GM23338 (cell line): Measurements from ENCODE around the gene PEBP1. TPM values are rescaled to one million over a fixed set of nuclear protein-coding genes. Genes with fewer than 3 reads are reported as not detected.

ENCODE experiments used
- ATAC-seq: fragments of 200-7000 bp; cut with Tn5 transposase; 3 replicates; pipeline ENCODE4 v1.9.1; 2020
- DNase-seq: peaks from one replicate; pipeline ENCODE4 v3.0.0-alpha.2; 2015; ENCODE audit warnings: low spot score
- H2AFZ ChIP-seq: fragments of 200-600 bp; sonication (generic); 2 replicates; pipeline ENCODE4 v1.8.0; 2016; ENCODE audit warnings: antibody characterized with exemption, mild to moderate bottlenecking, moderate library complexity
- H3F3A ChIP-seq: fragments of 200-600 bp; sonication (generic); replicated peaks from 2 replicates; pipeline ENCODE4 v1.8.0; 2017; ENCODE audit warnings: antibody characterized with exemption, mixed run types, low read depth
- H3K27ac ChIP-seq: fragments of 200-600 bp; sonication (generic); 2 replicates; pipeline ENCODE4 v1.6.1; 2016; ENCODE audit warnings: low read depth
- H3K27me3 ChIP-seq: fragments of 200-600 bp; sonication (generic); 2 replicates; pipeline ENCODE4 v1.8.0; 2016; ENCODE audit warnings: mild to moderate bottlenecking, mixed run types, moderate library complexity; ENCODE audit not compliant: insufficient read depth
- H3K36me3 ChIP-seq: fragments of 200-600 bp; sonication (generic); 2 replicates; pipeline ENCODE4 v1.8.0; 2016; ENCODE audit warnings: mild to moderate bottlenecking; ENCODE audit not compliant: insufficient read depth
- H3K4me1 ChIP-seq: fragments of 200-600 bp; sonication (generic); 2 replicates; pipeline ENCODE4 v1.8.0; 2016; ENCODE audit warnings: mild to moderate bottlenecking, moderate library complexity; ENCODE audit not compliant: insufficient read depth
- H3K4me2 ChIP-seq: fragments of 200-600 bp; sonication (generic); 2 replicates; pipeline ENCODE4 v1.7.1; 2017; ENCODE audit warnings: mixed run types
- H3K4me3 ChIP-seq: fragments of 200-600 bp; sonication (generic); 2 replicates; pipeline ENCODE4 v1.6.1; 2016; ENCODE audit warnings: mixed run types
- H3K79me2 ChIP-seq: fragments of 200-600 bp; sonication (generic); replicated peaks from 2 replicates; pipeline ENCODE4 v1.8.0; 2017; ENCODE audit warnings: mild to moderate bottlenecking; ENCODE audit not compliant: insufficient read depth
- H3K9me2 ChIP-seq: fragments of 200-600 bp; sonication (generic); 2 replicates; pipeline ENCODE4 v1.8.0; 2017; ENCODE audit not compliant: insufficient read depth
- H4K20me1 ChIP-seq: fragments of 200-600 bp; sonication (generic); replicated peaks from 2 replicates; pipeline ENCODE4 v1.8.0; 2017; ENCODE audit warnings: mild to moderate bottlenecking; ENCODE audit not compliant: insufficient read depth
- H3K27ac Mint-ChIP-seq: 2 replicates; pipeline ENCODE4 v1.8.0; 2020; ENCODE audit warnings: inconsistent platforms, mild to moderate bottlenecking, moderate library complexity, mixed read lengths
- H3K27me3 Mint-ChIP-seq: 3 replicates; pipeline ENCODE4 v1.8.0; 2022; ENCODE audit warnings: low read depth, mild to moderate bottlenecking, moderate library complexity, mixed read lengths, inconsistent platforms; ENCODE audit not compliant: insufficient read depth, poor library complexity
- H3K36me3 Mint-ChIP-seq: 3 replicates; pipeline ENCODE4 v1.8.0; 2021; ENCODE audit warnings: low read depth, mild to moderate bottlenecking, inconsistent platforms, moderate library complexity, mixed read lengths
- H3K4me1 Mint-ChIP-seq: 3 replicates; pipeline ENCODE4 v1.8.0; 2020; ENCODE audit warnings: mild to moderate bottlenecking, inconsistent platforms, mixed read lengths
- H3K4me3 Mint-ChIP-seq: 3 replicates; pipeline ENCODE4 v1.8.0; 2021; ENCODE audit warnings: moderate library complexity, mild to moderate bottlenecking, inconsistent platforms, mixed read lengths
- H3K9me3 Mint-ChIP-seq: 3 replicates; pipeline ENCODE4 v1.8.0; 2020; ENCODE audit warnings: moderate library complexity, mild to moderate bottlenecking, inconsistent platforms, mixed read lengths
- CREB1 ChIP-seq: fragments of 250-450 bp; sonication (Bioruptor Pico); IDR thresholded peaks from 2 replicates; pipeline ENCODE4 v1.5.0; 2020; ENCODE audit warnings: low read depth, mild to moderate bottlenecking, moderate library complexity
- EZH2 ChIP-seq: fragments of 200-600 bp; sonication (generic); IDR thresholded peaks from one replicate; pipeline ENCODE4 v1.8.0; 2017; ENCODE audit warnings: antibody characterized with exemption, mild to moderate bottlenecking, low read depth; ENCODE audit not compliant: unreplicated experiment
- ZNF114 ChIP-seq: fragments of 250-450 bp; sonication (Bioruptor Pico); IDR thresholded peaks from 2 replicates; pipeline ENCODE4 v1.5.0; 2020; ENCODE audit warnings: mild to moderate bottlenecking, moderate library complexity
- polyA plus RNA-seq: library from polyadenylated mRNA; unstranded; fragments of >200 nt; fragmentation: Nextera tagmentation; extraction: Ambion mirVana; gene quantifications from 2 replicates; pipeline ENCODE4 v1.2.1, GENCODE V29; 2016
- total RNA-seq: library from RNA; depleted of rRNA; stranded (reverse); fragments of >200 nt; shearing (Covaris generic); gene quantifications from 2 replicates; pipeline ENCODE4 v1.2.3, GENCODE V29; 2014
- TF ChIP-seq, protein P1 (sequence below): fragments of 250-450 bp; sonication (Bioruptor Pico); IDR thresholded peaks from 2 replicates; pipeline ENCODE4 v1.5.0; 2020; ENCODE audit warnings: mild to moderate bottlenecking, moderate library complexity
- TF ChIP-seq, protein P2 (sequence below): IDR thresholded peaks from one replicate; pipeline ENCODE4 v1.6.1; 2018; ENCODE audit warnings: antibody characterized with exemption; ENCODE audit not compliant: unreplicated experiment
- TF ChIP-seq, protein P3 (sequence below), 2 experiments: fragments of 200-600 bp in 1 of 2; sonication (generic) in 1 of 2; conservative IDR thresholded peaks; 2 replicates each; pipeline versions ENCODE4 v1.5.1 to v1.6.1; 2016 to 2017; ENCODE audit warnings: antibody characterized with exemption in 2 of 2, low read depth in 2 of 2, mild to moderate bottlenecking in 2 of 2, moderate library complexity in 1 of 2

PEBP1 gene
- total and polyA plus RNA-seq, 2 experiments from 2014 or later = 442 to 844 TPM

DNA sequence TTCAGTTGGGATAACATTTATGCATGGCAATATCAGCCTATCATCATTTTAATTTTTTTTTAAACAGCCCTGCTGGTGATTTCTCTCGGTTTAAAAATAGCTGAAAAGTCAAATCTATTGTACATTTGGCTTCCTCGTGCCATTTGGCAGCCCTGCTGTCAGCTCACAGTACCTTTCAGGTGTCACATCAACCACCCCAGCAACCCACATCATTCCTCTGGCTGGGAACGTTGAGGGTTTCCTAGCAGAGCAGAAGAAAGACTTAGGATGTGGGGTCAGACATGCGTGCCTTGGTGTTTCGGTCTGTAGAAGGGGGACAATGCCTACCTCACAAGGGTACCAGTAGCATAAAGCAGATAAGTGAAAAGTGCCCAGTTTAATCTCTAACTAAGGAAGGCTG lies 15.8 kb downstream of the PEBP1 start (continued):
- TF ChIP-seq, protein P1, sequence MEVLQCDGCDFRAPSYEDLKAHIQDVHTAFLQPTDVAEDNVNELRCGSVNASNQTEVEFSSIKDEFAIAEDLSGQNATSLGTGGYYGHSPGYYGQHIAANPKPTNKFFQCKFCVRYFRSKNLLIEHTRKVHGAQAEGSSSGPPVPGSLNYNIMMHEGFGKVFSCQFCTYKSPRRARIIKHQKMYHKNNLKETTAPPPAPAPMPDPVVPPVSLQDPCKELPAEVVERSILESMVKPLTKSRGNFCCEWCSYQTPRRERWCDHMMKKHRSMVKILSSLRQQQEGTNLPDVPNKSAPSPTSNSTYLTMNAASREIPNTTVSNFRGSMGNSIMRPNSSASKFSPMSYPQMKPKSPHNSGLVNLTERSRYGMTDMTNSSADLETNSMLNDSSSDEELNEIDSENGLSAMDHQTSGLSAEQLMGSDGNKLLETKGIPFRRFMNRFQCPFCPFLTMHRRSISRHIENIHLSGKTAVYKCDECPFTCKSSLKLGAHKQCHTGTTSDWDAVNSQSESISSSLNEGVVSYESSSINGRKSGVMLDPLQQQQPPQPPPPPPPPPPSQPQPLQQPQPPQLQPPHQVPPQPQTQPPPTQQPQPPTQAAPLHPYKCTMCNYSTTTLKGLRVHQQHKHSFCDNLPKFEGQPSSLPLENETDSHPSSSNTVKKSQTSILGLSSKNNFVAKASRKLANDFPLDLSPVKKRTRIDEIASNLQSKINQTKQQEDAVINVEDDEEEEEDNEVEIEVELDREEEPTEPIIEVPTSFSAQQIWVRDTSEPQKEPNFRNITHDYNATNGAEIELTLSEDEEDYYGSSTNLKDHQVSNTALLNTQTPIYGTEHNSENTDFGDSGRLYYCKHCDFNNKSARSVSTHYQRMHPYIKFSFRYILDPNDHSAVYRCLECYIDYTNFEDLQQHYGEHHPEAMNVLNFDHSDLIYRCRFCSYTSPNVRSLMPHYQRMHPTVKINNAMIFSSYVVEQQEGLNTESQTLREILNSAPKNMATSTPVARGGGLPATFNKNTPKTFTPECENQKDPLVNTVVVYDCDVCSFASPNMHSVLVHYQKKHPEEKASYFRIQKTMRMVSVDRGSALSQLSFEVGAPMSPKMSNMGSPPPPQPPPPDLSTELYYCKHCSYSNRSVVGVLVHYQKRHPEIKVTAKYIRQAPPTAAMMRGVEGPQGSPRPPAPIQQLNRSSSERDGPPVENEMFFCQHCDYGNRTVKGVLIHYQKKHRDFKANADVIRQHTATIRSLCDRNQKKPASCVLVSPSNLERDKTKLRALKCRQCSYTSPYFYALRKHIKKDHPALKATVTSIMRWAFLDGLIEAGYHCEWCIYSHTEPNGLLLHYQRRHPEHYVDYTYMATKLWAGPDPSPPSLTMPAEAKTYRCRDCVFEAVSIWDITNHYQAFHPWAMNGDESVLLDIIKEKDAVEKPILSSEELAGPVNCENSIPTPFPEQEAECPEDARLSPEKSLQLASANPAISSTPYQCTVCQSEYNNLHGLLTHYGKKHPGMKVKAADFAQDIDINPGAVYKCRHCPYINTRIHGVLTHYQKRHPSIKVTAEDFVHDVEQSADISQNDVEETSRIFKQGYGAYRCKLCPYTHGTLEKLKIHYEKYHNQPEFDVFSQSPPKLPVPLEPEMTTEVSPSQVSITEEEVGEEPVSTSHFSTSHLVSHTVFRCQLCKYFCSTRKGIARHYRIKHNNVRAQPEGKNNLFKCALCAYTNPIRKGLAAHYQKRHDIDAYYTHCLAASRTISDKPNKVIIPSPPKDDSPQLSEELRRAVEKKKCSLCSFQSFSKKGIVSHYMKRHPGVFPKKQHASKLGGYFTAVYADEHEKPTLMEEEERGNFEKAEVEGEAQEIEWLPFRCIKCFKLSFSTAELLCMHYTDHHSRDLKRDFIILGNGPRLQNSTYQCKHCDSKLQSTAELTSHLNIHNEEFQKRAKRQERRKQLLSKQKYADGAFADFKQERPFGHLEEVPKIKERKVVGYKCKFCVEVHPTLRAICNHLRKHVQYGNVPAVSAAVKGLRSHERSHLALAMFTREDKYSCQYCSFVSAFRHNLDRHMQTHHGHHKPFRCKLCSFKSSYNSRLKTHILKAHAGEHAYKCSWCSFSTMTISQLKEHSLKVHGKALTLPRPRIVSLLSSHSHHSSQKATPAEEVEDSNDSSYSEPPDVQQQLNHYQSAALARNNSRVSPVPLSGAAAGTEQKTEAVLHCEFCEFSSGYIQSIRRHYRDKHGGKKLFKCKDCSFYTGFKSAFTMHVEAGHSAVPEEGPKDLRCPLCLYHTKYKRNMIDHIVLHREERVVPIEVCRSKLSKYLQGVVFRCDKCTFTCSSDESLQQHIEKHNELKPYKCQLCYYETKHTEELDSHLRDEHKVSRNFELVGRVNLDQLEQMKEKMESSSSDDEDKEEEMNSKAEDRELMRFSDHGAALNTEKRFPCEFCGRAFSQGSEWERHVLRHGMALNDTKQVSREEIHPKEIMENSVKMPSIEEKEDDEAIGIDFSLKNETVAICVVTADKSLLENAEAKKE (CRISPR knock-in tag) = no peak
- no peak for TF ChIP-seq EZH2

DNA sequence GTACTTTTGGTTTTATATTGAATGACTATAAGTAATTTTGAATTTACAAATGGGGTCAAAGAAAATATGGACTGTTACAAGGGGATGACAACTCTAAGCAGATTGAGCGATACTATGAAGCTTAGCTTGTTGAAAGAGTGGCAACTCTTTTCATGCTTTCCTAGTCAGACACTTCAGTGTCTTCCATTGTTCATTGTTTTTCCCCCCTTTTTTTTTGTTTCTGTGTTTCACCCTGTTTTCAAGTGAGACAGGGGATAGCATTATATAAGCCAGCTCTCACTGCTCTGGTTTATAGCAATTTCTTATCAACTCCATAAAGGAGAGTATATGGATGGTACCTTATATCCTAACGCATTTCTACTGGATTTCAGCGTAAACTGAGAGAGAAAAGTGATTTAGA lies 24.6 kb downstream of the PEBP1 start:
- Histone ChIP-seq H3K4me1 (no peaks in the 10 kb centered on the region), H3K27ac (no peak overlapping the region), H2AFZ (no peak overlapping the region), H4K20me1 (no peaks in the 10 kb centered on the region), H3K27me3 (no peaks in the 10 kb centered on the region), H3K9me2 (no peaks in the 10 kb centered on the region), H3F3A (no peaks in the 10 kb centered on the region), H3K79me2 (no peaks in the 10 kb centered on the region), H3K4me2 (no peak overlapping the region), H3K36me3 (no peaks in the 10 kb centered on the region), H3K4me3 (no peak overlapping the region)
- Mint-ChIP-seq H3K27me3 (no peaks in the 10 kb centered on the region), H3K36me3 (no peaks in the 10 kb centered on the region), H3K9me3 (no peaks in the 10 kb centered on the region), H3K27ac (no peak overlapping the region), H3K4me1 (no peaks in the 10 kb centered on the region; the same call in 2 of the 3 replicates), H3K4me3 (no peak overlapping the region)
- DNase-seq = no peak
- ATAC-seq = no peak
- TF ChIP-seq, protein P2, sequence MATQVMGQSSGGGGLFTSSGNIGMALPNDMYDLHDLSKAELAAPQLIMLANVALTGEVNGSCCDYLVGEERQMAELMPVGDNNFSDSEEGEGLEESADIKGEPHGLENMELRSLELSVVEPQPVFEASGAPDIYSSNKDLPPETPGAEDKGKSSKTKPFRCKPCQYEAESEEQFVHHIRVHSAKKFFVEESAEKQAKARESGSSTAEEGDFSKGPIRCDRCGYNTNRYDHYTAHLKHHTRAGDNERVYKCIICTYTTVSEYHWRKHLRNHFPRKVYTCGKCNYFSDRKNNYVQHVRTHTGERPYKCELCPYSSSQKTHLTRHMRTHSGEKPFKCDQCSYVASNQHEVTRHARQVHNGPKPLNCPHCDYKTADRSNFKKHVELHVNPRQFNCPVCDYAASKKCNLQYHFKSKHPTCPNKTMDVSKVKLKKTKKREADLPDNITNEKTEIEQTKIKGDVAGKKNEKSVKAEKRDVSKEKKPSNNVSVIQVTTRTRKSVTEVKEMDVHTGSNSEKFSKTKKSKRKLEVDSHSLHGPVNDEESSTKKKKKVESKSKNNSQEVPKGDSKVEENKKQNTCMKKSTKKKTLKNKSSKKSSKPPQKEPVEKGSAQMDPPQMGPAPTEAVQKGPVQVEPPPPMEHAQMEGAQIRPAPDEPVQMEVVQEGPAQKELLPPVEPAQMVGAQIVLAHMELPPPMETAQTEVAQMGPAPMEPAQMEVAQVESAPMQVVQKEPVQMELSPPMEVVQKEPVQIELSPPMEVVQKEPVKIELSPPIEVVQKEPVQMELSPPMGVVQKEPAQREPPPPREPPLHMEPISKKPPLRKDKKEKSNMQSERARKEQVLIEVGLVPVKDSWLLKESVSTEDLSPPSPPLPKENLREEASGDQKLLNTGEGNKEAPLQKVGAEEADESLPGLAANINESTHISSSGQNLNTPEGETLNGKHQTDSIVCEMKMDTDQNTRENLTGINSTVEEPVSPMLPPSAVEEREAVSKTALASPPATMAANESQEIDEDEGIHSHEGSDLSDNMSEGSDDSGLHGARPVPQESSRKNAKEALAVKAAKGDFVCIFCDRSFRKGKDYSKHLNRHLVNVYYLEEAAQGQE = no peak
- TF ChIP-seq ZNF114 (CRISPR knock-in tag) (no peak), CREB1 (CRISPR knock-in tag) (no peak)
- TF ChIP-seq, protein P3, sequence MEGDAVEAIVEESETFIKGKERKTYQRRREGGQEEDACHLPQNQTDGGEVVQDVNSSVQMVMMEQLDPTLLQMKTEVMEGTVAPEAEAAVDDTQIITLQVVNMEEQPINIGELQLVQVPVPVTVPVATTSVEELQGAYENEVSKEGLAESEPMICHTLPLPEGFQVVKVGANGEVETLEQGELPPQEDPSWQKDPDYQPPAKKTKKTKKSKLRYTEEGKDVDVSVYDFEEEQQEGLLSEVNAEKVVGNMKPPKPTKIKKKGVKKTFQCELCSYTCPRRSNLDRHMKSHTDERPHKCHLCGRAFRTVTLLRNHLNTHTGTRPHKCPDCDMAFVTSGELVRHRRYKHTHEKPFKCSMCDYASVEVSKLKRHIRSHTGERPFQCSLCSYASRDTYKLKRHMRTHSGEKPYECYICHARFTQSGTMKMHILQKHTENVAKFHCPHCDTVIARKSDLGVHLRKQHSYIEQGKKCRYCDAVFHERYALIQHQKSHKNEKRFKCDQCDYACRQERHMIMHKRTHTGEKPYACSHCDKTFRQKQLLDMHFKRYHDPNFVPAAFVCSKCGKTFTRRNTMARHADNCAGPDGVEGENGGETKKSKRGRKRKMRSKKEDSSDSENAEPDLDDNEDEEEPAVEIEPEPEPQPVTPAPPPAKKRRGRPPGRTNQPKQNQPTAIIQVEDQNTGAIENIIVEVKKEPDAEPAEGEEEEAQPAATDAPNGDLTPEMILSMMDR (conservative IDR thresholded peaks at IDR 0.05; ENCODE audit: low read depth in 2 of 2) = no peak
